HEK293 (cell line): Measurements from ENCODE around the gene CEP135.

Experiments used
- BCL11A ChIP-seq: fragments of 450-650 bp; formaldehyde crosslinking; IDR thresholded peaks from 2 replicates; pipeline ENCODE4 v1.5.1; 2016; ENCODE audit warnings: low read depth, missing biosample characterization, missing genetic modification characterization
- GLI2 ChIP-seq: fragments of 450-650 bp; formaldehyde crosslinking; IDR thresholded peaks from 2 replicates; pipeline ENCODE4; 2017; ENCODE audit warnings: missing biosample characterization, missing genetic modification characterization, low read depth, borderline replicate concordance
- PATZ1 ChIP-seq: fragments of 450-650 bp; formaldehyde crosslinking; IDR thresholded peaks from 2 replicates; pipeline ENCODE4 v1.5.1; 2016; ENCODE audit warnings: missing biosample characterization, missing genetic modification characterization
- RBAK ChIP-seq: fragments of 450-650 bp; formaldehyde crosslinking; IDR thresholded peaks from 2 replicates; pipeline ENCODE4 v1.5.1; 2016; ENCODE audit warnings: missing biosample characterization, missing genetic modification characterization
- SP2 ChIP-seq: fragments of 450-650 bp; formaldehyde crosslinking; IDR thresholded peaks from 2 replicates; pipeline ENCODE4 v1.5.1; 2016; ENCODE audit warnings: missing biosample characterization, missing genetic modification characterization
- ZFP37 ChIP-seq: fragments of 450-650 bp; formaldehyde crosslinking; IDR thresholded peaks from 2 replicates; pipeline ENCODE4 v1.5.1; 2016; ENCODE audit warnings: missing biosample characterization, missing genetic modification characterization
- ZNF324 ChIP-seq: fragments of 450-650 bp; formaldehyde crosslinking; IDR thresholded peaks from 2 replicates; pipeline ENCODE4 v1.5.1; 2016; ENCODE audit warnings: missing biosample characterization, missing genetic modification characterization
- ZNF394 ChIP-seq: fragments of 450-650 bp; formaldehyde crosslinking; IDR thresholded peaks from 2 replicates; pipeline ENCODE4 v1.5.1; 2016; ENCODE audit warnings: missing biosample characterization, missing genetic modification characterization, mild to moderate bottlenecking, moderate library complexity, borderline replicate concordance
- ZNF561 ChIP-seq: fragments of 450-650 bp; IDR thresholded peaks from 2 replicates; pipeline ENCODE4 v1.5.1; 2018; ENCODE audit warnings: missing biosample characterization, missing genetic modification characterization, borderline replicate concordance
- ZNF660 ChIP-seq: fragments of 450-650 bp; IDR thresholded peaks from 2 replicates; pipeline ENCODE4 v1.5.1; 2018; ENCODE audit warnings: missing biosample characterization, mild to moderate bottlenecking, missing genetic modification characterization
- TF ChIP-seq, protein P1 (sequence below): fragments of 450-650 bp; formaldehyde crosslinking; IDR thresholded peaks from 2 replicates; pipeline ENCODE4 v1.5.1; 2016; ENCODE audit warnings: missing biosample characterization, missing genetic modification characterization
- TF ChIP-seq, protein P2 (sequence below): fragments of 450-650 bp; formaldehyde crosslinking; IDR thresholded peaks from 2 replicates; pipeline ENCODE4 v1.5.1; 2016; ENCODE audit warnings: missing biosample characterization, missing genetic modification characterization
- TF ChIP-seq, protein P3 (sequence below): fragments of 450-650 bp; formaldehyde crosslinking; IDR thresholded peaks from 2 replicates; pipeline ENCODE4 v1.5.1; 2016; ENCODE audit warnings: missing biosample characterization, missing genetic modification characterization, borderline replicate concordance

- TF ChIP-seq PATZ1 (tag by site-specific recombination) (no peak), ZNF394 (tag by site-specific recombination) (no peak), SP2 (tag by site-specific recombination) (no peak), GLI2 (tag by site-specific recombination) (no peak), ZNF561 (tag by site-specific recombination) (no peak), ZNF324 (no peak), RBAK (tag by site-specific recombination) (no peak), BCL11A (tag by site-specific recombination) (no peak), ZFP37 (no peak), ZNF660 (tag by site-specific recombination) (no peak)
- TF ChIP-seq, protein P1, sequence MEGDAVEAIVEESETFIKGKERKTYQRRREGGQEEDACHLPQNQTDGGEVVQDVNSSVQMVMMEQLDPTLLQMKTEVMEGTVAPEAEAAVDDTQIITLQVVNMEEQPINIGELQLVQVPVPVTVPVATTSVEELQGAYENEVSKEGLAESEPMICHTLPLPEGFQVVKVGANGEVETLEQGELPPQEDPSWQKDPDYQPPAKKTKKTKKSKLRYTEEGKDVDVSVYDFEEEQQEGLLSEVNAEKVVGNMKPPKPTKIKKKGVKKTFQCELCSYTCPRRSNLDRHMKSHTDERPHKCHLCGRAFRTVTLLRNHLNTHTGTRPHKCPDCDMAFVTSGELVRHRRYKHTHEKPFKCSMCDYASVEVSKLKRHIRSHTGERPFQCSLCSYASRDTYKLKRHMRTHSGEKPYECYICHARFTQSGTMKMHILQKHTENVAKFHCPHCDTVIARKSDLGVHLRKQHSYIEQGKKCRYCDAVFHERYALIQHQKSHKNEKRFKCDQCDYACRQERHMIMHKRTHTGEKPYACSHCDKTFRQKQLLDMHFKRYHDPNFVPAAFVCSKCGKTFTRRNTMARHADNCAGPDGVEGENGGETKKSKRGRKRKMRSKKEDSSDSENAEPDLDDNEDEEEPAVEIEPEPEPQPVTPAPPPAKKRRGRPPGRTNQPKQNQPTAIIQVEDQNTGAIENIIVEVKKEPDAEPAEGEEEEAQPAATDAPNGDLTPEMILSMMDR = no peak
- TF ChIP-seq, protein P2, sequence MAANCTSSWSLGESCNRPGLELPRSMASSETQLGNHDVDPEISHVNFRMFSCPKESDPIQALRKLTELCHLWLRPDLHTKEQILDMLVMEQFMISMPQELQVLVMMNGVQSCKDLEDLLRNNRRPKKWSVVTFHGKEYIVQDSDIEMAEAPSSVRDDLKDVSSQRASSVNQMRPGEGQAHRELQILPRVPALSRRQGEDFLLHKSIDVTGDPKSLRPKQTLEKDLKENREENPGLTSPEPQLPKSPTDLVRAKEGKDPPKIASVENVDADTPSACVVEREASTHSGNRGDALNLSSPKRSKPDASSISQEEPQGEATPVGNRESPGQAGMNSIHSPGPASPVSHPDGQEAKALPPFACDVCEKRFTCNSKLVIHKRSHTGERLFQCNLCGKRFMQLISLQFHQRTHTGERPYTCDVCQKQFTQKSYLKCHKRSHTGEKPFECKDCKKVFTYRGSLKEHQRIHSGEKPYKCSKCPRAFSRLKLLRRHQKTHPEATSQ (tag by site-specific recombination) = no peak
- TF ChIP-seq, protein P3, sequence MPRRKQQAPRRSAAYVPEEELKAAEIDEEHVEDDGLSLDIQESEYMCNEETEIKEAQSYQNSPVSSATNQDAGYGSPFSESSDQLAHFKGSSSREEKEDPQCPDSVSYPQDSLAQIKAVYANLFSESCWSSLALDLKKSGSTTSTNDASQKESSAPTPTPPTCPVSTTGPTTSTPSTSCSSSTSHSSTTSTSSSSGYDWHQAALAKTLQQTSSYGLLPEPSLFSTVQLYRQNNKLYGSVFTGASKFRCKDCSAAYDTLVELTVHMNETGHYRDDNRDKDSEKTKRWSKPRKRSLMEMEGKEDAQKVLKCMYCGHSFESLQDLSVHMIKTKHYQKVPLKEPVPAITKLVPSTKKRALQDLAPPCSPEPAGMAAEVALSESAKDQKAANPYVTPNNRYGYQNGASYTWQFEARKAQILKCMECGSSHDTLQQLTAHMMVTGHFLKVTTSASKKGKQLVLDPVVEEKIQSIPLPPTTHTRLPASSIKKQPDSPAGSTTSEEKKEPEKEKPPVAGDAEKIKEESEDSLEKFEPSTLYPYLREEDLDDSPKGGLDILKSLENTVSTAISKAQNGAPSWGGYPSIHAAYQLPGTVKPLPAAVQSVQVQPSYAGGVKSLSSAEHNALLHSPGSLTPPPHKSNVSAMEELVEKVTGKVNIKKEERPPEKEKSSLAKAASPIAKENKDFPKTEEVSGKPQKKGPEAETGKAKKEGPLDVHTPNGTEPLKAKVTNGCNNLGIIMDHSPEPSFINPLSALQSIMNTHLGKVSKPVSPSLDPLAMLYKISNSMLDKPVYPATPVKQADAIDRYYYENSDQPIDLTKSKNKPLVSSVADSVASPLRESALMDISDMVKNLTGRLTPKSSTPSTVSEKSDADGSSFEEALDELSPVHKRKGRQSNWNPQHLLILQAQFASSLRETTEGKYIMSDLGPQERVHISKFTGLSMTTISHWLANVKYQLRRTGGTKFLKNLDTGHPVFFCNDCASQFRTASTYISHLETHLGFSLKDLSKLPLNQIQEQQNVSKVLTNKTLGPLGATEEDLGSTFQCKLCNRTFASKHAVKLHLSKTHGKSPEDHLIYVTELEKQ = no peak
These were observed 59.5 kb downstream of the CEP135 start for GRCh38 chr4:56008206-56008605.
